GM19468 (cell line): Measurements from ENCODE around the gene SH2D6.
"Not testable (repeated sequence)": the region's sequence is repeated elsewhere in the genome, so short reads cannot be mapped to it uniquely, and the experiment has no call there.

Experiments used
- ATAC-seq: cut with Tn5 transposase; IDR thresholded peaks from one replicate; pipeline ENCODE4 v1.9.1; 2021; ENCODE audit warnings: mild to moderate bottlenecking, moderate library complexity, moderate number of reproducible peaks; ENCODE audit not compliant: unreplicated experiment; ENCODE audit errors: extremely low read depth

SH2D6 gene

GRCh38 chr2:85397925-85398331, 20.6 kb upstream of the SH2D6 start:
- no peak for ATAC-seq

- ATAC-seq: no peak
These were observed 19.9 kb upstream of the SH2D6 start for GRCh38 chr2:85398426-85399182.

GRCh38 chr2:85399183-85399455, 19.4 kb upstream of the SH2D6 start:
- no peak for ATAC-seq

GRCh38 chr2:85400023-85400422, 18.5 kb upstream of the SH2D6 start:
- no peak for ATAC-seq

- no peak for ATAC-seq
These were observed 17.7 kb upstream of the SH2D6 start for GRCh38 chr2:85400541-85401463.

GRCh38 chr2:85401464-85401805, 17.1 kb upstream of the SH2D6 start:
- ATAC-seq: no peak

GRCh38 chr2:85401844-85402243, 16.7 kb upstream of the SH2D6 start:
- no peak for ATAC-seq

- ATAC-seq: no peak
These were observed 13.1 kb upstream of the SH2D6 start for GRCh38 chr2:85405201-85406059.

GRCh38 chr2:85409845-85410583, 8.5 kb upstream of the SH2D6 start, which contains the start of gene CAPG:
TSS of gene CAPG (minus strand) at chr2:85410366. CDS start at chr2:85402145, 8,221 bp downstream.
- no peak for ATAC-seq

- ATAC-seq: no peak
These were observed 7.7 kb upstream of the SH2D6 start for GRCh38 chr2:85410584-85411404.

- no peak for ATAC-seq
These were observed 7.1 kb upstream of the SH2D6 start for GRCh38 chr2:85411405-85411748.

GRCh38 chr2:85413592-85414420, 4.7 kb upstream of the SH2D6 start:
- no peak for ATAC-seq

GRCh38 chr2:85414421-85414759, 4.1 kb upstream of the SH2D6 start:
- not testable (repeated sequence) for ATAC-seq

- no peak for ATAC-seq
These were observed 3.6 kb upstream of the SH2D6 start for GRCh38 chr2:85414761-85415553.

GRCh38 chr2:85415980-85416650, 2.4 kb upstream of the SH2D6 start:
- no peak for ATAC-seq

GRCh38 chr2:85419009-85419675, 628 bp downstream of the SH2D6 start:
- no peak for ATAC-seq
